Vagina (tissue), 2 donors: ENCODE results near the gene CHST11. TPM values are rescaled to one million over a fixed set of nuclear protein-coding genes. Genes with fewer than 3 reads are reported as not detected.

ENCODE experiments used
- DNase-seq, 2 donors: peaks; one replicate each; pipeline ENCODE4 v3.0.0-alpha.2; 2017; ENCODE audit errors: extremely low spot score in 2 of 2
- H3K27ac ChIP-seq: fragments of 200-600 bp; sonication (generic); one replicate; pipeline ENCODE4 v1.5.1; 2019
- H3K27me3 ChIP-seq: fragments of 200-600 bp; sonication (generic); one replicate; pipeline ENCODE4 v1.5.1; 2019
- H3K36me3 ChIP-seq, 2 donors: fragments of 200-600 bp; sonication (generic); one replicate each; pipeline ENCODE4 v1.5.1; 2017 to 2019
- H3K4me1 ChIP-seq: fragments of 200-600 bp; sonication (generic); one replicate; pipeline ENCODE4 v1.5.1; 2019
- H3K4me3 ChIP-seq, 2 donors: fragments of 200-600 bp; sonication (generic); 1 replicate in 1 of 2; 2 replicates in 1 of 2; pipeline ENCODE4 v1.5.1; 2016 to 2019
- H3K9me3 ChIP-seq: fragments of 200-600 bp; sonication (generic); one replicate; pipeline ENCODE4 v1.5.1; 2019
- CTCF ChIP-seq, 3 experiments: fragments of 450-650 bp in 2 of 3; fragments of 200-600 bp in 1 of 3; sonication (generic) in 1 of 3; IDR thresholded peaks; one replicate each; pipeline ENCODE4 v1.5.1; 2017 to 2019; ENCODE audit warnings: antibody characterized with exemption in 3 of 3, mild to moderate bottlenecking in 2 of 3, moderate library complexity in 2 of 3
- POLR2A ChIP-seq, 2 donors: fragments of 450-650 bp; IDR thresholded peaks; one replicate each; pipeline ENCODE4 v1.6.1; 2017; ENCODE audit warnings: antibody characterized with exemption in 2 of 2, mild to moderate bottlenecking in 2 of 2, moderate library complexity in 2 of 2
- POLR2AphosphoS5 ChIP-seq, 2 donors: sonication (generic); formaldehyde crosslinking; IDR thresholded peaks; one replicate each; pipeline ENCODE4 v1.9.0; 2017; ENCODE audit warnings: antibody characterized with exemption in 2 of 2, mild to moderate bottlenecking in 2 of 2, low read depth in 1 of 2; ENCODE audit not compliant: insufficient read depth in 1 of 2
- intact Hi-C: fragments of 100-400 bp; cut with DNase I; formaldehyde crosslinking; loops from one replicate; pipeline ENCODE4 v1.15.1; 2023
- total RNA-seq: library from RNA; depleted of rRNA; stranded (reverse); fragments of >200 nt; gene quantifications from one replicate; pipeline ENCODE4 v1.2.3, GENCODE V29; 2016

Gene CHST11
- total RNA-seq, 1 donor from 2014 or later, result 40.0 TPM

GRCh38 chr12:104691721-104692556 lies 235.2 kb downstream of the CHST11 start:
- H3K27me3 ChIP-seq, result no peaks in the 10 kb centered on the region
- DNase-seq, result no peak
- H3K27ac ChIP-seq, result no peak overlapping the region
- H3K4me1 ChIP-seq, result peaks cover 5% of the 10 kb centered on the region
- no peak overlapping the region for H3K4me3 ChIP-seq
- no peaks in the 10 kb centered on the region for H3K9me3 ChIP-seq
- TF ChIP-seq POLR2AphosphoS5 (IDR thresholded peaks at IDR 0.05; ENCODE audit: insufficient read depth in 1 of 2, low read depth in 1 of 2) (no peak), POLR2A (IDR thresholded peaks at IDR 0.05) (no peak), CTCF (IDR thresholded peaks at IDR 0.05) (no peak)
- intact Hi-C loops, result no loop called here
- no peaks in the 10 kb centered on the region for H3K36me3 ChIP-seq

DNA sequence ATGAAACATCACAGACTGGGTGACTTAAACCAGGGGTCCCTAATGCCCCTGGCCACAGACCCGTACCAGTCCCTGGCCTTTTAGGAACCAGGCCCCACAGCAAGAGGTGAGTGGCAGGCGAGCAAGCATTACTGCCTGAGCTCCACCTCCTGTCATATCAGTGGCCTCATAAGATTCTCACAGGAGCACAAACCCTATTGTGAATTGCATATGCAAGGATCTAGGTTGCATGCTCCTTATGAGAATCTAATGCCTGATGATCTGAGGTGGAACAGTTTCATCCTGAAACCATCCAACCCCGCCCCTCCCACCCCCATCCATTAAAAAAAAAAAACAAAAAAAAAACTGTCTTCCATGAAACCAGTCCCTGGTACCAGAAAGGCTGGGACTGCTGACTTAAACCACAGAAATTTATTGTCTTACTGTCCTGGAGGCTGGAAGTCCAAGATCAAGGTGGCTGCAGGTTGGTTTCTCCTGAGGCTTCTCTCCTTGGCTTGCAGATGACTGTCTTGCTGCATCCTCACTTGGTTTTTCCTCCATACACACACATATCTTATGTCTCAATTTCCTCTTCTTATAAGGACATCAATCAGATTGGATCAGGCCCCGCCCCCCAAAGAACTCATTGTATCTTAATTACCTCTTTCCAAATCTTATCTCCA lies 235.9 kb downstream of the CHST11 start:
- Histone ChIP-seq H3K4me3 (no peak overlapping the region), H3K27ac (no peak overlapping the region), H3K36me3 (no peaks in the 10 kb centered on the region), H3K9me3 (no peaks in the 10 kb centered on the region), H3K27me3 (no peaks in the 10 kb centered on the region), H3K4me1 (peaks cover 5% of the 10 kb centered on the region)
- intact Hi-C loops, result no loop called here
- no peak for DNase-seq
- TF ChIP-seq POLR2AphosphoS5 (IDR thresholded peaks at IDR 0.05; ENCODE audit: insufficient read depth in 1 of 2, low read depth in 1 of 2) (no peak), CTCF (IDR thresholded peaks at IDR 0.05) (no peak), POLR2A (IDR thresholded peaks at IDR 0.05) (no peak)

DNA sequence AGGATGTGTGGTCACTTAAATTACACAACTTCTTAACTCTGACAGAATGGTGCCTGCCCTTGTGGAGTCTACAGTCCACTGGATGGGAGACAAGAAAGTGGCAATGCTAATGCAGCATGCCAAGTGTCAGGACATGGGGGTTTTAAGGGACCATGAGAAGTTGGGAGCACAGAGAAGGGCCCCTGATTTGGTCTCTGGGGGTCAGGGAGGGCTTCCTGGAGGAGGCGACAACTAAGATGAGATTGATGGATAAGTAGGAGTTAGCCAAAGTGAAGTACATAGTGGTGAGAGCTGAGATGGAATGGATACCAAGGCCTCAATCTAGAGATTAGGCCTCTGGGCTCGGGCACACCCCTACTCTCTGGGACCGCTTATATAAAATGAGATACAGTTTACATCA lies 236.7 kb downstream of the CHST11 start:
- H3K36me3 ChIP-seq, result no peaks in the 10 kb centered on the region
- TF ChIP-seq POLR2AphosphoS5 (IDR thresholded peaks at IDR 0.05; ENCODE audit: insufficient read depth in 1 of 2, low read depth in 1 of 2) (no peak), POLR2A (IDR thresholded peaks at IDR 0.05) (no peak), CTCF (IDR thresholded peaks at IDR 0.05) (no peak)
- intact Hi-C loops, result no loop called here
- no peaks in the 10 kb centered on the region for H3K27me3 ChIP-seq
- H3K9me3 ChIP-seq, result no peaks in the 10 kb centered on the region
- no peak overlapping the region for H3K27ac ChIP-seq
- DNase-seq, result no peak
- H3K4me3 ChIP-seq, result no peak overlapping the region
- H3K4me1 ChIP-seq, result peaks cover 5% of the 10 kb centered on the region

DNA sequence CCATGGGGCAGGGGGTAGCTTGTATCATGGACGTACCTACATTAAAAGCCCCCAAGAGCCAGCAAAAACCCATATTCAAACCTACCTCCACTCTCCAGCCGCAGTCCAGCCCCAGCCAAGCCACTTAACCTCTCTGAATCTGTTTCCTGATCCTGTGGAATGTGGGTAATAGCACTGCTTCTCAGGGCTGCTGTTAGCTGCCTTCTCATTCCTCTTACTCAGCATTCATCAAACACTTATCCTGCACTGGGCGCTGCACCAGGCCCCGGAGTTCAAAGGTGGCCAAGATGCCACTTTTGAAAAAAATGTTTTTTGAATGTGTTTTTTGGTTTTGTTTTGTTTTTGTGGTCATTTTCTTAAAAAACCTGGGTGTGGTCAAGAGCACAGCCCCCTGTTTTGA lies 237.4 kb downstream of the CHST11 start:
- Histone ChIP-seq H3K27me3 (no peaks in the 10 kb centered on the region), H3K36me3 (no peaks in the 10 kb centered on the region), H3K27ac (no peak overlapping the region), H3K4me1 (peaks cover 5% of the 10 kb centered on the region), H3K4me3 (no peak overlapping the region), H3K9me3 (no peaks in the 10 kb centered on the region)
- intact Hi-C loops, result no loop called here
- no peak for DNase-seq
- TF ChIP-seq POLR2A (IDR thresholded peaks at IDR 0.05), result no peak
- no peak for TF ChIP-seq CTCF (IDR thresholded peaks at IDR 0.05)
- TF ChIP-seq POLR2AphosphoS5 (IDR thresholded peaks at IDR 0.05; ENCODE audit: insufficient read depth in 1 of 2, low read depth in 1 of 2), result no peak

- intact Hi-C loops, result no loop called here
- Histone ChIP-seq H3K27ac (no peak overlapping the region), H3K9me3 (no peaks in the 10 kb centered on the region), H3K4me3 (no peak overlapping the region), H3K36me3 (no peaks in the 10 kb centered on the region), H3K27me3 (no peaks in the 10 kb centered on the region), H3K4me1 (peaks cover 9% of the 10 kb centered on the region)
- DNase-seq, result no peak
- TF ChIP-seq POLR2AphosphoS5 (IDR thresholded peaks at IDR 0.05; ENCODE audit: insufficient read depth in 1 of 2, low read depth in 1 of 2) (no peak), POLR2A (IDR thresholded peaks at IDR 0.05) (no peak), CTCF (IDR thresholded peaks at IDR 0.05) (no peak)
Measured at GRCh38 chr12:104694711-104695110, 238.0 kb downstream of the CHST11 start.
